NCI-H187 treated with DMSO at 0.1 percent for 48 hours (cell line): Measurements from ENCODE around the gene TRAPPC12.
"Not testable (repeated sequence)": the region's sequence is repeated elsewhere in the genome, so short reads cannot be mapped to it uniquely, and the experiment has no call there.

Experiments
- DNase-seq: peaks from one replicate; lab custom pipeline; 2025; lab: John Stamatoyannopoulos, UW

The TRAPPC12 gene

DNA sequence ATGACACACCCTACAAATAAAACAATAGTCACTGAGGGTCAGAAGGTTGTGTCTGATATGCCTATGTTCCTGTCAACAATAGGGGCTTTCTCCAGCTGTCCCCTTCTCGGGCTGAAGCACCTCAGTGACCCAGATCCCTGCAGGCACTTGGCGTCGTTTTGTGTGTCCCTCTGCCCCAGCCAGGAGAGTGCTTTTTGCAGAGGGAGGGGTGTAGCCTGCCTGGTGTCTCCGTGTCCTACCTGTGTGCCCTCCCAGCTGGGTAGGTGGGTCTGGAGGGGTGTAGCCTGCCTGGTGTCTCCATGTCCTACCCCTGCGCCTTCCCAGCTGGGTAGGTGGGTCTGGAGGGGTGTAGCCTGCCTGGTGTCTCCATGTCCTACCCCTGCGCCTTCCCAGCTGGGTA lies 74.5 kb downstream of the TRAPPC12 start:
- DNase-seq, result not testable (repeated sequence)

DNA sequence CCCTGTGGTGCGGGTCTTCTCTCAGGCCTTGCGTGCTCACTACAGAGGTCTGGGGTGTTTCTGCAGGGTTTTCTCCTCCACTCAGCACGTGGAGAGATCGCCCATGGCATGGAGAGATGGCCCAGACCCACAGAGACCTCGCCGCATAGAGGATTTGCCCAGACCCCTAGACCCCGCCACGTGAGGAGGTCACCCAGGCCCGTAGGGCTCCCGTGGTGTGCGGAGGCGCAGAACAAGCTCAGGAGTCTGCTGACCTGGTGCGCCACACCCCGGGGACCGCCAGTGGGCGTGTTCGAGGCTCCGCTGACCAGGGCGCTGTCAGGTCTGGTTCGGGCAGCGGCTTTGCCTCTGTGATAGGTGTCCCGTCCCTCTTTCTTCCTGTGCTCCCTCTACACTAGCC lies 75.3 kb downstream of the TRAPPC12 start:
- no peak for DNase-seq

DNA sequence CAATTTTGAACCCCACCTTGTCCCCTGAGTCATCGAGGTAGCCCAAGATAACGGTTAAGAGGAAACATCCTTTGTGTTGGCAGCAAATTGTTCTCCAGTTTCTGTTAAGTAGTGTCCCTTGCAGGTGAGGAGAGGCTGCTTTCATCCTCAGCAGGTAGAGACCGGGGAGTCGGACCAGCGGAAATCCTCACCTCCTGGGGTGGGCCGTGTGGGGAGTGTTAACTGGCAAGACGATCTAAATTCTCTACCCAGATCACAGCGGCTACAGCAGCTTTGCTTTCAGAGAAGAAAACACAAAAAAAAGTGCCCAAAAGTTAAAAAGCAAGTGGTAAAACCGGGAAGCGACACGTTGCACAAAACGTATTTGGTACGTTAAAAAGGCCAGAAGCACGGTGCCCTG lies 76.6 kb downstream of the TRAPPC12 start:
- DNase-seq, result no peak

DNA sequence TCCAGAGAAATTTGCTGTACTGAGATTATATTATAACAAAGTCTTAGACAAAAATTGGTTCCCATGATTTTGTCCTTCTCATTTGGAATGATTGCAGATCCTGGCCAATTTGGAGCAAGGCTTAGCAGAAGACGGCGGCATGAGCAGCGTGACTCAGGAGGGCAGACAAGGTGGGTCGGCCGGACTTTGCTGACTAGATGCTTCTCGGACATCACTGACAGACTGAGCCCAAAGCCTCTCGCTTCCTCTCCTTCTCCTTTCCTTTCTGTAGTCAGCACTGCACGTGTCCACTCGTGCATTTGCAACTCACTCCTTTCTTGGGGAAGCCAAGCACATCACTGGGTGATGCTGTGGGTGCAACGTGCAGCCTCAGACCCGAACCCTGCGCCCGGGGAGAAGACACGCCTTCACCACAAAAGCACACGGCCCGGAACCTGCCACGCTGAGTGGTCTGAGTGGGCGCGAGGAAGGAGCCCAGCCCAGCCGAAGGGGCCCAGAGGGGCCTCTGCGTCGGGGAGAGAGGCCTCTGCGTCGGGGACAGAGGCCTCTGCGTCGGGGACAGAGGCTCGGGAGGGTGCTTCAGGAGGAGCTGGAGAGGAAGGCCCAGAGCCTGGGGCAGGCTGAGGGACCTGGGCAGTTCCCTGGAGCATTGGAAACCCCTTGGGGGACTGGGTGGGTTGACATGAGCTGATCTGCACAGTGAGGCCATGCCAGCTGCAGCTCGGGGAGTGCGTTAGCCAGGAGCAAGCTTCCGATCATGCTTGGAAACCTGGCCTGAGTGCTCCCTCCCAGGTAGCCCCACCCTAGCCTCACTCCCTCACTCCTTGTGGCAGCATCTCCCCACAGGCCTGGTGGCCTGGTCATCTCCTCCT lies 78.3 kb downstream of the TRAPPC12 start:
- DNase-seq, result no peak

DNA sequence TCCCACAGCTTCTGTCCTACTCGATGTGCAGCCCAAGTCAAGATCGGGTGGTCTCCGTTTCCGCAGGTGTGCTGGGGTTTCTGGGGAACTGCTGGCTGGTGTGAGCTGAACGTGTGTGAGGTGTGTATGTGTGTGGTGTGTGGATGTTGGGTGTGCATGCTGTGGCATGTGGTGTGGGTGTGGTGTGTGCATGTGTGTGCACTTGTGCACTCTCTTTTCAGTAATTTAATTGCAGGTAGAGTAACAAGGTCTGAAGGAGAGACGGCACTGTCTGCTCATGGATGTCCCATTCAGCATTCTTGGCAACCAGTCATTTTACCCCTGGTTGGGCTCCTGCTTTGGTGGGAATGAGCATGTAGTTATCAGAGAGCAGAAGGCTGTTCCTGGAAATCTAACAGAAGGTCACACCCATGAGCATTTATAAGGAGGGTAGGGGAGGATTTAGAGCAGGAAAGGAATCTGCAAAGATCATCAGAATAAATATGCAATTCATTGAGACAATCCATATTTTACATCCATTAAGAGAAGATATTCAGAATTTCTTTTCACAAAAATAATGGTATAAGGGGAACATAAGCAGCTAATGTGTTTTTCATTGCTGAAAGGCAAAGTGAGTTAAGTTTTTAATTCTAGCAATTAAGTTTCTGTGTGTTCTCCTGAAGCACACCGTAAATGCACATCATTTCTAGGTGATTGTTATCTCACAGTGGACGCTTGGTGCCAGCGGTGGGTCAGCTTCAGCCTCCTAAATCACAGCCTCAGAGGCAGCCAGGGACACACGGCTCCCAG lies 79.1 kb downstream of the TRAPPC12 start:
- no peak for DNase-seq

DNA sequence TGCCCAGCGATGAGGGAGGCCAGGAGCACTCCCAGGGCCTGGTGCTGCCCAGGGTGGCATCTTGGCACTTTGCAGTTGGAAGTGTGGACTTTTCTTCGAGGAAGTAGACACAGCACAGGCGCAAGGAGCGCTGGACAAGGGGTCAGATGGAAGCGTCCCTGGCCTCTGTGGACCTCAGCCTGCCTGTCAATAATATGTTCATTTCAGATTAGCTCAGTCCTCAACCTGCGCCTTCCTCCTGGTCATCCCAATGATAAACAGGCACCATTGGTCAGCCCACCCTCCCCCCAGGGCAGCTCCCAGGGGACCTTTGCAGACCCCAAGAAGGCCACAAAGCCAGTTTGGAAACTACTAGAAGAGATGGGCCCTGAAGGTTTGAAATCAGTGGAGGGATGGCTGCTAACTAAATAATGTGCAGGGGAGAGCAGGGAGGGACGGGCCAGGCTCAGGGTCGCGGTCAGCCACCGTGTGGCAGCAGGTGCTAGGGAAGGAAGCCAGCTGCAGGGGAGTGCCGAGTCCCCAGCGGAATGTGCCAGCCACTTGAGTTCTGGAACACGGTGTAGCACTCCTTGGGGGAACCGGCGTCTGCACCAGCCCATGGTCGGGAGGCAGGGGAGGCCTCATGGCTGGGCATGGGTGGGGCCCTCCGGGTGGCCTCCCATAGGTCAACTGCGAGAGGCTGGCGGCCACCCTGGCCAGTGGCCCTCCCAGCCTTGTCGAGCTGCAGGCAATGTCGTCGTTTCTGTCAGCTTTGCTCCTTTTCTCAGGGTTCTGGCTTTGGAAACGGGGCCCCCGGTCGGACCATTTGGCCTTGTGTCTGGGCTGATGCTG lies 79.9 kb downstream of the TRAPPC12 start:
- no peak for DNase-seq

DNA sequence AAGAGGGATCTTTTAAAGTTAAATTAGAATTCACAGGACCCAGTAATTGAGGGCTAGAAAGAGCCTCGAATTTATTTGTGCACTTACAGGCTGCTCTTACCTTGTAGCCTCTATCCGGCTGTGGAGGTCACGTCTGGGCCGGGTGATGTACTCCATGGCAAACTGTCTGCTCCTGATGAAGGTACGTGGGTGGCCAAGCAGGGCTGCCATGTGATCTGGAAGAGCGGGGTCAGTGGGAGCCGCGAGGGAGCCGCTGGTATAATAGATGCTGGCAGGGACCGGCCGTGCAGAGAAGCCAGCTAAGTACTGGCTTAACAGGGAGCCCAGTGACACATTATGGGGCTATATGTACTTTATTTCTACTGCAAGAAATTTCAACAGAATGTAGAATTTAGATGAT lies 80.7 kb downstream of the TRAPPC12 start:
- DNase-seq, result no peak

DNA sequence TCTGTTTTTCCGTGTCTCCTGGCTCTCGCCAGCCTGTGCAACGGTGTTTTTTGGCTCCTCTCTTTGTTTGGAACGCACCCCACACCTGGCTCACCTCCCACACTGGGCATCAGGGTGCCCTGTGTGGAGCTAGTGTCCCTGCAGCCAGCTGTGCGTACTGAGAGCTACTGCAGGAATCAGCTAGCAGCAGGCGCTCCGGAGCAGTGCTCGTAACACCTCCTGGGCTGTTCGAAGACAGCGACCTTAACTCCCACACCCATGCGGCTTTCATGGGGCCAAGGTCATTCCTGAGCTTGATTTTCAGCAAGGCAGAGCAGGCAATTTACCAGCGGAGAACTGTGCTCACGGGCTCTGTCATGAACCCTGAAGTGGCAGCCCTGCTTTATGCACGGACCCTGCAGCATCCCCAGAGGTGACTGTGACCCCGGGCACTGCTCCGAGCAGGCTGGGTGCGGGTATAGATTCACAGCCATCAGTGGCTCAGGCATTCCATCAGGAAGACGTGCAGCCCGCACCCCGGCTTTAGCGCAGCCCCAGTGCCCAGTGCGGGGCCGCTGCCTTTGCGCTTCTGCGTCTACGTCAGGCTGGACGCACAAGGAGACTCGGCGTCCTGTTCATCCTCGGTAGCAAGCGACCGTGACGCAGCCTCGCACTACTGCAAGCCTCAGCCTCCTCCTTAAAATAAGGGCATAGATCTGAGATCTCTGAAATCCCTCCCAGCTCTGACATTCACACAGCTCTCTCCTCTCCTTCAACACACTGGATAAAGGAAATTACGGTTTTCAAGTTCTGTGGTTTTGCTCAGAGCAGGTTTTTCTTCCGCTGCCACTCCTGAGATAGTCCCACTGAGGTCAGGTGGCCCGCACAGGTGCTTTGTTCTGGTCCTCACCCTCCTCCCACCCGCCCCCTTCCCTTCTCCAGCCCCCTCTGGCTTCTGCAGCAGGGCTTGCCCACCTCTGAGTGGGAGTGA lies 81.6 kb downstream of the TRAPPC12 start:
- no peak for DNase-seq

DNA sequence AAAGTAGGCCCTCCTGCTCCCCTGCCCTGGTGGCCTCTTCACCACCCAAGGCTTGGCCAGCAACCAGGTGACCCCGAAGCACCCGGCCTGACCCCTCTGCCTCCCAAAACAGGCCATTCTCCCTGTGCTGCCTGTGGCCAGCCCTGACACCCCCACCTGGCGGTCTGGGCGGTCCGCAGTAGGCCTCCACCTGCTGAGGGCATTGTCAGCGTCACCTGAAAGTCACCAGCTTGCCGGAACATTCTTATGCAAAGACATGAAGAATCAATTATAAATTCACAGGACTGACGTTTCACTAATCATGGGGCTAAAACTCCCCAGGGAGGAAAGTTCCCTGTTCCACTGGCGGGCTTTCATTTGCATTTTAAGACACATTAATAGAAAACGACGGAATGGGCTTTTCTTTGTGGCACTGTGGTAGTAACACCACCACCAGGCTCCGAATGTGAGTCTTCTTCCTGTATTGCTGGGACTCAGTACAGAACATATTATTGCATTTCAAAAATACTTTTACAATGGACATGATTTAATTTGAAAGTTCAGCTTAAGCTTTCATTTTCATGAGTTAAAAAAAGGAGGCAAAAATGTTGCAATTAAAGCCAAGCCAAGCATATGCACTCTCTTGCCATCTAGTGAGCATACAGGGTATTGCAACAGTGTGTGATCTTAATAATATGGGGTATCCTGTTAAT lies 82.5 kb downstream of the TRAPPC12 start:
- no peak for DNase-seq

DNA sequence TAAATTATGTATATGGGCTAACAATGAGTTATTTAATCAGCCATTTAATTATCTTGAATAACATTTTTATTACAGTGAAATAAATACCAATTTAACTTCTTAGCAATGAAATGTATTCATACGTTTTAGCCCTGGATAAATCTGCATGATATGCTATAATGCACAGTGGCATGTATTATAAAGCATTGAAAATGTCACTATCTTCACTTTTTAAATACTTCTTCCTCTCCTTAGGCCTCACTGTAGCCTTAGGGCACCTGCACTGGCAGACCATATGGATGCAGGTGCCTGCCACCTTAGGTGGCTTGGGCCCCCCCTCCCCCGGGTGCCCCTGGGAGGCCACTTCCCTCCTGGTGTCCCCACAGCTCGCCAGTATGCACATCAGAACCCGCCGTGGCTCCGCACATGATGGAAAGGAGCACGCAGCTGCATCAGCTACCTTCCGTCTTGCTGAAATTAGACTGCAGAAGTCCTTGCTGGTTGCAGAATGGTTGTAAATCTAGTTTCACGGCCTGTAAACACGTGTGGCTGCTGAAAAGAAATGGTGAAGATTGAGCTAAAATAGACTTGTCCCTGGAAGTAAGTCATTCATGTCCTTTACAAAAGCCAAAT lies 83.1 kb downstream of the TRAPPC12 start:
- no peak for DNase-seq

DNA sequence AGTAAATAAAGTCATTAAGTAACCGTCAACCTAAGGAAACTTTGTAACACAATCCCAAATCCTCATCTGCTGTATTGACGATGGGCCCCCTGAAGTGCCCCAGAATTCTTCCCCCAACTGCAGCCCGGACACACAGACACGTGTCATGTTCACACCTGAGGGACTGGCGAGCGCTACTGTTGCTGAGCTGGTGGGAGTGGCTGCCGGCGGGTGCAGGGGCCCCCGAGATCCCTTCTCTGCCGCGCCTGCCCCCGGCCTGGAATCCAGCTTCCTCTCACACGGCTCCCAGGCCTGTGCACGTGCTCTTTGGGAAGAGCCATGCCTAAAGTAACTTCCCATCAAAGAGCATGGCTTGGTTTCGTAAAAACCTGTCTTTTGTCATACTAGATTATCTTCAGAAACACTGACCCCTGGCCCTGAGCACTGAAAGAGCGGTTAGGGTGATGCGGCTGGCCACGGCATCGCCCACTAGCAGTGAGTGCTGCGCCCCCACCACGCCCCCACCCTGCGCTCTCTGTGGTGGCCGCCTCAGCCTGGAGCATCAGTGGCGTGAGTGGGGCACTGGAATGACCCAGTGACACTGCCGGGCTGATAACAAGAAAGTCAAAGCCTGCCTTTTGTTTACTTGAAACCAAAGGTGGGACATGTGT lies 83.8 kb downstream of the TRAPPC12 start:
- DNase-seq, result no peak

DNA sequence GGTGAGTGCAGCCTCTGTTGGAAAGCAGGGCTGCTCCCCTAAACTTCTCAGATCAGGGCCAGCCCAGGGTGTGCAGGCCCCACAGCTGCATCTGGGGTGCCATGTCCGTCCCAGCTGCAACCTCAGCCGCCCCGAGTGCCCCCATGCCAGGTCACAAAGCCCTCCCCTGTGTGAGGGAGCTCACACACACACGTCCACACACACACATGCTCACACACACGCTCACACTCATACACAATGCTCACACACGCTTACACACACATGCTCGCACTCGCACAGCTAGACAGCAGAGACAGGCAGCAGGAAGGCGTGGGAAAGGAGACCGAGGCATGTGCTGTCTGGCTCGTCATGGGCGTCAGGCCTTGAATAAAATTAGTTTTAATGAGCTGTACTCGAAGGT lies 84.5 kb downstream of the TRAPPC12 start:
- no peak for DNase-seq

DNA sequence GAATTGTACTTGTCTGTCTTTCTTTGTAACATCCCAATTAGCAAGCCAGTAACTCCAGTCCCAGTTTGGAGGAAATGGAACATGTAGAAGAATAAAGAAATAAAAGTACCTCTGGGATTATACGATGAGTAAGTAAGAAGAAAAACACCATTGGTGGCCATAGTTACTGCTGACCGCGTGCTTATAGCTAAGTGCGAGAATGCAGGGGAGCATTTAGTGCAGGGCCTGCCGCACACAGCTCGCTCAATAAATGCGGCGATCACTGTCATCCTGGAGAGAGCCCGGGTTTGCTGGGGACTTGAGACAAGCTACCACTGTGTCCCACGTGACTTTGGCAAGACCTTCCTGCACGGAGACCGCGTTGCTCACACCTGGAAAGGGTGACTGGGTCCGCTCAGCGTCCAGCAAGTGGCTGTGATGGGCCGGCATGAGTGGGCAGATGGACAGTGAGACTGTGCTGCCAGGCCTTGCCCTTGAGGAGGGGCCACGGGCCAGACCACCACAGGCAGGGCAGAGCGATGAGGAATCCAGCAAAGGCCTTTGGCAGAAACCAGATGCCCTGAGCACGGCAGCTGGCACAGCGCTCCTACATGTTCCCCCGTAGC lies 85.0 kb downstream of the TRAPPC12 start:
- no peak for DNase-seq

DNA sequence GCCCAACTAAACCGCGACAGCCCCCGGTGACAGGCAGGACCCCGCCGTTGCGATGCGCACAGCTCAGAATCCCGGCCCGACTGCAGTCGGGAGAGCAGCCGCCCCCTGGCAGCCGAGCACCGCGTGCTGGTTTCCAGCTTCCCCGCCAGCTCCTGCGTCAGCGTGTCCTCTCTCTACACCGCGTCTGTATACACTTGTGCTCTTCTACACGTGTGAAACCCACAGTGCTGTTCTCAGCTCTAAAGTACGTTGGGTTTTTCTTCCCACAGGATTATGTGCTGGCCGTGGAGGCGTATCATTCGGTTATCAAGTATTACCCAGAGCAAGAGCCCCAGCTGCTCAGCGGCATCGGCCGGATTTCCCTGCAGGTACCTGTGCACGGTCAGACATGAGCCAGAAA lies 85.8 kb downstream of the TRAPPC12 start:
- no peak for DNase-seq

DNA sequence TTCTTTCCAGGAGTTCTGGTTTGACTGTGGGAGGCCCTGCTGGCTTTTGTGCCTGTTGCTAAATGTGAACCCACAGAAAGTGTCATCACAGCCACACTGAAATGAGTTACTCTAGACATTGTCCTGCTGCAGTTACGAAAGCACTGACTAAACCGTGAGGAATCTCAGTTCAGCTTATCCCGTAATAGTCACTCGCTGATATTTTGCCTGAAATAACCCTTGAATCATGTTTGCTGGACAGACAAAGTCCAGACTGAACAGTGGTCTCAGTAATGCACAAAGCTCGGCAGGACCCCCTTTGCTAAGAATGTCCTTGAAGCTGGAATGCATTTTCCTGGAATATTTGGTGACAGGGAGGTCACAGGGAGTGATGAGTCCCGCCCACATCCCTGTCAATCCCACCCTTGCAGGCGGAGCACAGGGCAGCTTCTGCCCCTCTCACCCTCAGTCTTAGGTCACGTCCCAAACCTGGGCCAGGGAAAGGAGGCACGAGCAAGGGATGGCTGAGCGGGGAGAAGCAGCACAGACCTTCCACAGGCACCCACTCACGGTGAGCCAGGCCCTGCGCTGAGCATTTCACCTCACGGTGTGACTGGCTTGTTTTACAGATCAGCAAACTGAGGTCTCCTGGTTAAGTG lies 86.5 kb downstream of the TRAPPC12 start:
- no peak for DNase-seq

DNA sequence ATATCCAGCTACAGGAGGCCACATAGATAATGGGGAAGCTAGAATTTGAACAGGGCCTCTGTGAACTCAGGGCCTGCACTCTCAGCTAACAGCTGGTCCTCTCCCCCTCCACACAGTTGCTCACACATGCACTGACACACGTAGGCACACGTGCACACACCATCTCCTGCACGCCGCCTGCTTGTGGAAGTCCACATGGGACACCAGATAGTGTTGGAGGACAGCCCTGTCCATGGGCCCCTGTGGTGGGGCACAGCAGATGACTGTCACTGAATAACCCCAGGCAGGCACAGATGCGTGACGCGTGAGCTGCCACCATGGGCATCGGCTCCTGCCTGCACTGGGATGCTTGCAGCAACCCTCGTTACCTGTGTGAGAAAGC lies 87.0 kb downstream of the TRAPPC12 start:
- no peak for DNase-seq

DNA sequence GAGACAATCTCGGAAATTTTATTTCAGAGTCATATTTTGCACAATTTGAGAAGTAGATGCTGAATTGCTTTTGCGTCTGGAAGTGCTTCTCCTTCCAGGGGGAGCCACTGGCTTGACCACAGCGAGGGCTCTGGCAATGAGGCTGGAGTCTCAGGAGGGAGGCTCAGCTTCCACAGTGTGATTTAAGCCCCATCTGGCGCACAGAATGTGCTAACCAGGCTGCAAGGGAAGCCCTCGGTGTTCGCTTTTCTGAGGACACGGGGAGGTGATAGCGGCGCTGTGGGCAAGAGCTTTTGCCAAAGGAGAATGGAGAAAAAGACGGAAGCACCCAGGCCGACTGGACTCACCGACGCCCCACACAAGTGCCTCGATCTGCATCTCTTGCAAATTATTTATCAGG lies 87.5 kb downstream of the TRAPPC12 start:
- no peak for DNase-seq

DNA sequence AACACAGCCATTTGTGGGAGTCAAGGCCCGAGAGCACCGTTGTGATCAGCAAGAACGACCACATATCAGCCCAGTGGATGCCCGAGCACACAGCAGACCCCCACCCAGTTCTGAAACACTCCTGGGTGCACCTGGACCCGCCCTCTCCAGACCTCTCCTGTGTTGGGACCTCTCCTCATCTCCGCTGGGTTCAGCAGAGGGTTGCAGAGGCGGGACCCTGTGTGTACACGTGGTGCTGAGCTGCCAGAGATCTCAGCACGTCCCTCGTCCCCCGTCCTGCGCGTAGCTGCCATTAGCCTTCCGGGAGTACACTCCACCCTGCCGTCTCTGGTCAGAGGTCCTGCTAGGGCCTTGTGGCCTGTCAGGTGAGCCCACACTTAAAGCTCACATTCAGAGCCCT lies 88.2 kb downstream of the TRAPPC12 start:
- no peak for DNase-seq
